Measurements from ENCODE around the gene CALCOCO1. TPM values are rescaled to one million over a fixed set of nuclear protein-coding genes. Genes with fewer than 3 reads are reported as not detected.

The CALCOCO1 gene
- polyA plus RNA-seq, 1 donor from 2014 or later: 169 TPM

- Histone ChIP-seq H3K27me3 (ENCODE audit: insufficient read depth, low read depth, low read length) (peaks cover 16% of the 10 kb centered on the region), H4K20me1 (ENCODE audit: insufficient read depth) (no peaks in the 10 kb centered on the region), H2AFZ (ENCODE audit: low read depth, low read length) (no peak overlapping the region), H3K36me3 (ENCODE audit: insufficient read depth, low read length) (no peaks in the 10 kb centered on the region), H3F3A (ENCODE audit: insufficient read depth, low read length, poor library complexity, severe bottlenecking) (peaks cover under 1% of the 10 kb centered on the region), H3K9me2 (ENCODE audit: insufficient read depth, low read length) (no peaks in the 10 kb centered on the region), H3K9me3 (ENCODE audit: low read length) (no peaks in the 10 kb centered on the region), H3K9ac (ENCODE audit: low read length) (peak overlapping the region; percentile 37), H3K4me3 (ENCODE audit: low read length) (peak overlapping the region; percentile 20), H3K4me2 (ENCODE audit: low read length) (no peak overlapping the region), H3K79me2 (replicated peaks; ENCODE audit: insufficient read depth, low read length) (no peaks in the 10 kb centered on the region), H3K27ac (ENCODE audit: low read length) (peak overlapping the region; percentile 52)
- no peak for TF ChIP-seq EP300 (conservative IDR thresholded peaks at IDR 0.05; ENCODE audit: poor library complexity, severe bottlenecking)
- TF ChIP-seq SMC3 (conservative IDR thresholded peaks at IDR 0.05; ENCODE audit: poor library complexity): peak; percentile 60
- peak; percentile 82 for TF ChIP-seq CTCF (IDR thresholded peaks at IDR 0.05; ENCODE audit: poor library complexity, severe bottlenecking)
- peak; percentile 63 for TF ChIP-seq RAD21 (conservative IDR thresholded peaks at IDR 0.05)
Observed at GRCh38 chr12:53757101-53757770, 30.0 kb upstream of the CALCOCO1 start.

GRCh38 chr12:53756300-53757100, 29.2 kb upstream of the CALCOCO1 start:
- Histone ChIP-seq H3K27ac (ENCODE audit: low read length) (peak overlapping the region; percentile 52), H3K9me2 (ENCODE audit: insufficient read depth, low read length) (no peaks in the 10 kb centered on the region), H3K9ac (ENCODE audit: low read length) (peak overlapping the region; percentile 37), H3F3A (ENCODE audit: insufficient read depth, low read length, poor library complexity, severe bottlenecking) (peaks cover 6% of the 10 kb centered on the region), H3K4me2 (ENCODE audit: low read length) (no peak overlapping the region), H3K36me3 (ENCODE audit: insufficient read depth, low read length) (no peaks in the 10 kb centered on the region), H3K79me2 (replicated peaks; ENCODE audit: insufficient read depth, low read length) (no peaks in the 10 kb centered on the region), H2AFZ (ENCODE audit: low read depth, low read length) (no peak overlapping the region), H3K4me3 (ENCODE audit: low read length) (peak overlapping the region; percentile 20), H3K27me3 (ENCODE audit: insufficient read depth, low read depth, low read length) (peaks cover 22% of the 10 kb centered on the region), H3K9me3 (ENCODE audit: low read length) (no peaks in the 10 kb centered on the region), H4K20me1 (ENCODE audit: insufficient read depth) (no peaks in the 10 kb centered on the region)
- no peak for TF ChIP-seq EZH2 (IDR thresholded peaks at IDR 0.05; ENCODE audit: borderline replicate concordance, insufficient read depth, low read length, poor library complexity, severe bottlenecking)
- TF ChIP-seq EP300 (conservative IDR thresholded peaks at IDR 0.05; ENCODE audit: poor library complexity, severe bottlenecking): no peak
- no peak for TF ChIP-seq SMC3 (conservative IDR thresholded peaks at IDR 0.05; ENCODE audit: poor library complexity)
- TF ChIP-seq TAF1 (IDR thresholded peaks at IDR 0.05; ENCODE audit: low read depth): no peak
- TF ChIP-seq REST (IDR thresholded peaks at IDR 0.05; ENCODE audit: borderline replicate concordance): no peak
- no peak for TF ChIP-seq CTCF (IDR thresholded peaks at IDR 0.05; ENCODE audit: poor library complexity, severe bottlenecking)
- no peak for TF ChIP-seq POLR2AphosphoS5 (IDR thresholded peaks at IDR 0.05)
- no peak for TF ChIP-seq MXI1 (conservative IDR thresholded peaks at IDR 0.05; ENCODE audit: poor library complexity, severe bottlenecking)
- no peak for TF ChIP-seq RAD21 (conservative IDR thresholded peaks at IDR 0.05)

All from neural cell (in vitro differentiated cells).